Measurements from ENCODE around the gene KMT2B.

KMT2B gene

GRCh38 chr19:35727053-35727955 is 9.5 kb downstream of the KMT2B start:
- no peak for DNase-seq

- DNase-seq, result no peak
Observed at GRCh38 chr19:35727956-35728706, 10.3 kb downstream of the KMT2B start.

- DNase-seq, result no peak
Observed at GRCh38 chr19:35729021-35729420, 11.2 kb downstream of the KMT2B start.

- no peak for DNase-seq
Observed at GRCh38 chr19:35729763-35730162, 12.0 kb downstream of the KMT2B start.

- DNase-seq, result no peak
Observed at GRCh38 chr19:35730326-35730725, 12.5 kb downstream of the KMT2B start.

- DNase-seq, result no peak
Observed at GRCh38 chr19:35731353-35731752, 13.6 kb downstream of the KMT2B start.

- no peak for DNase-seq
Observed at GRCh38 chr19:35731779-35732405, 14.1 kb downstream of the KMT2B start.

GRCh38 chr19:35732540-35733179 is 14.9 kb downstream of the KMT2B start:
- no peak for DNase-seq

GRCh38 chr19:35733180-35734125 is 15.7 kb downstream of the KMT2B start:
- DNase-seq, result no peak

GRCh38 chr19:35734273-35734672 is 16.5 kb downstream of the KMT2B start:
- no peak for DNase-seq

- no peak for DNase-seq
Observed at GRCh38 chr19:35734889-35735288, 17.1 kb downstream of the KMT2B start.

GRCh38 chr19:35736913-35737886 is 19.4 kb downstream of the KMT2B start:
- no peak for DNase-seq

GRCh38 chr19:35738021-35738886 is 20.5 kb downstream of the KMT2B start:
- DNase-seq, result no peak

GRCh38 chr19:35738887-35739229 is 21.1 kb downstream of the KMT2B start:
- DNase-seq, result no peak

GRCh38 chr19:35739275-35740107 is 21.7 kb downstream of the KMT2B start:
- DNase-seq, result no peak

- DNase-seq, result no peak
Observed at GRCh38 chr19:35740108-35740422, 22.3 kb downstream of the KMT2B start.

- peak; percentile 92 for DNase-seq
Observed at GRCh38 chr19:35740423-35741202, 22.8 kb downstream of the KMT2B start.

- DNase-seq, result no peak
Observed at GRCh38 chr19:35741203-35741515, 23.4 kb downstream of the KMT2B start.
